BJ (cell line): ENCODE data around the gene SMIM29. TPM values are rescaled to one million over a fixed set of nuclear protein-coding genes. Genes with fewer than 3 reads are reported as not detected.
"Not testable (repeated sequence)": the region's sequence is repeated elsewhere in the genome, so short reads cannot be mapped to it uniquely, and the experiment has no call there.

Experiments
- CTCF ChIA-PET: fragments of 350-600 bp; formaldehyde crosslinking; extraction: SDS; loops from one replicate; lab custom pipeline; 2021; ENCODE audit warnings: antibody characterized with exemption, inconsistent platforms; lab: Yijun Ruan, JAX
- POLR2A ChIA-PET: fragments of 300-600 bp; sonication (Branson Sonifier 250); formaldehyde crosslinking; extraction: SDS; loops from one replicate; lab custom pipeline; 2021; ENCODE audit warnings: antibody characterized with exemption; lab: Charles Lee
- DNase-seq: peaks from one replicate; pipeline ENCODE4 v3.0.0-alpha.2; 2011; ENCODE audit warnings: low read depth
- H3K27me3 ChIP-seq: 2 replicates; pipeline ENCODE4 v1.6.0; 2011; ENCODE audit warnings: low read length; ENCODE audit not compliant: control insufficient read depth, insufficient read depth
- H3K36me3 ChIP-seq: 2 replicates; pipeline ENCODE4 v1.5.1; 2011; ENCODE audit warnings: low read length; ENCODE audit not compliant: control insufficient read depth, insufficient read depth
- H3K4me3 ChIP-seq: 2 replicates; pipeline ENCODE4 v1.5.1; 2011; ENCODE audit warnings: low read depth, mild to moderate bottlenecking, control low read depth, low read length
- polyA plus RNA-seq: library from polyadenylated mRNA; depleted of rRNA; stranded (reverse); fragments of >200 nt; gene quantifications from 2 replicates; pipeline ENCODE4 v1.2.3, GENCODE V29; 2011
- TF ChIP-seq, protein P1 (sequence below): IDR thresholded peaks from 2 replicates; pipeline ENCODE4 v1.5.1; 2011; ENCODE audit warnings: low read depth, mild to moderate bottlenecking, control low read depth, inconsistent platforms, low read length, moderate library complexity; ENCODE audit not compliant: insufficient read depth

SMIM29 gene
- polyA plus RNA-seq, 1 experiment: 29.5 TPM

DNA sequence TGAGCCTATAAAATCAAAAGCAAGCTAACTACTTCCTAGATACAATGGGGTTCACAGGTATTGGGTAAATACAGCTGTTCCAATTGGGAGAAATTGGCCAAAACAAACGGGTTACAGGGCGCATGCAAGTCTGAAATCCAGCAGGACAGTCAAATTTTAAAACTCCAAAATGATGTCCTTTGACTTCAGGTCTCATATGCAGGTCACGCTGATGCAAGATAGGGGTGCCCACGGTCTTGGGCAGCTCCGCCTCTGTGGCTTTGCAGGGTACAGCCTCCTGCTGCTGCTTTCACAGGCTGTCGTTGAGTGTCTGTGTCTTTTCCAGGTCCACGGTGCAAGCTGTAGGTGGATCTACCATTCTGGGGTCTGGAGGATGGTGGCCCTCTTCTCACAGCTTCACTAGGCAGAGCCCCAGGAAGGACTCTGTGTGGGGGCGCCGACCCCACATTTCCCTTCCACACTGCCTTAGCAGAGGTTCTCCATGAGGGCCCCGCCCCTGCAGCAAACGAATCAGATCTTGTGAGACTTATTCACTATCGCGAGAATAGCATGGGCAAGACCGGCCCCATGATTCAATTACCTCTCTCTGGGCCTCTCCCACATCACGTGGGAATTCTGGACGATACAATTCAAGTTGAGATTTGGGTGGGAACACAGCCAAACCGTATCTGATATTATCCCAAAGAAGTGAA lies 11.9 kb upstream of the SMIM29 start:
- TF ChIP-seq, protein P1, sequence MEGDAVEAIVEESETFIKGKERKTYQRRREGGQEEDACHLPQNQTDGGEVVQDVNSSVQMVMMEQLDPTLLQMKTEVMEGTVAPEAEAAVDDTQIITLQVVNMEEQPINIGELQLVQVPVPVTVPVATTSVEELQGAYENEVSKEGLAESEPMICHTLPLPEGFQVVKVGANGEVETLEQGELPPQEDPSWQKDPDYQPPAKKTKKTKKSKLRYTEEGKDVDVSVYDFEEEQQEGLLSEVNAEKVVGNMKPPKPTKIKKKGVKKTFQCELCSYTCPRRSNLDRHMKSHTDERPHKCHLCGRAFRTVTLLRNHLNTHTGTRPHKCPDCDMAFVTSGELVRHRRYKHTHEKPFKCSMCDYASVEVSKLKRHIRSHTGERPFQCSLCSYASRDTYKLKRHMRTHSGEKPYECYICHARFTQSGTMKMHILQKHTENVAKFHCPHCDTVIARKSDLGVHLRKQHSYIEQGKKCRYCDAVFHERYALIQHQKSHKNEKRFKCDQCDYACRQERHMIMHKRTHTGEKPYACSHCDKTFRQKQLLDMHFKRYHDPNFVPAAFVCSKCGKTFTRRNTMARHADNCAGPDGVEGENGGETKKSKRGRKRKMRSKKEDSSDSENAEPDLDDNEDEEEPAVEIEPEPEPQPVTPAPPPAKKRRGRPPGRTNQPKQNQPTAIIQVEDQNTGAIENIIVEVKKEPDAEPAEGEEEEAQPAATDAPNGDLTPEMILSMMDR: no peak
- CTCF ChIA-PET: interaction anchor here (1.6 kb wide), 1 partner anchor 11 kb away, joined by 6 read pairs; the partner anchor contains the start of gene SMIM29

DNA sequence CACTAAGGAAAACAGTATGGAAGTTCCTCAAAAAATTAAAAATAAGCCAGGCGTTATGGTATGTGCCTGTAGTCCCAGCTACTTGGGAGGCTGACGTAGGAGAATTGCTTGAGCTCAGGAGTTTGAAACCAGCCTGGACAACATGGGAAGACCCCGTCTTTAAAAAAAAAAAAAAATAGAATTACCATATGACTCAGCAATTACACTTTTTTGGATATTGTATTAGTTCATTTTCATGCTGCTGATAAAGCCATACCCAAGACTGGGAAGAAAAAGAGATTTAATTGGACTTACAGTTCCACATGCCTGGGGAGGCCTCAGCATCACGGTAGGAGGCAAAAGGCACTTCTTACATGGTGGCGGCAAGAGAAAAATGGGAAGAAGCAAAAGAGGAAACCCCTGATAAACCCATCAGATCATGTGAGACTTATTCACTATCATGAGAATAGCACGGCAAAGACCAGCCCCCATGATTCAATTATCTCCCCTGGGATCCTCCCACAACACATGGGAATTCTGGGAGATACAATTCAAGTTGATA lies 10.8 kb upstream of the SMIM29 start:
- no peak for DNase-seq
- Histone ChIP-seq H3K27me3 (no peaks in the 10 kb centered on the region), H3K36me3 (no peaks in the 10 kb centered on the region), H3K4me3 (no peak overlapping the region)
- POLR2A ChIA-PET: interaction anchor here (0.8 kb wide), 1 partner anchor 104 kb away, joined by 4 read pairs; no protein-coding TSS in a partner anchor
- CTCF ChIA-PET: interaction anchor here (1.6 kb wide), 1 partner anchor 10 kb away, joined by 6 read pairs; the partner anchor contains the start of gene SMIM29
- TF ChIP-seq, protein P1: no peak

More for the DNA sequence above, 11.9 kb upstream of the SMIM29 start:
- POLR2A ChIA-PET: no interaction called here
- no peak for DNase-seq
- Histone ChIP-seq H3K36me3 (no peaks in the 10 kb centered on the region), H3K27me3 (no peaks in the 10 kb centered on the region), H3K4me3 (no peak overlapping the region)

DNA sequence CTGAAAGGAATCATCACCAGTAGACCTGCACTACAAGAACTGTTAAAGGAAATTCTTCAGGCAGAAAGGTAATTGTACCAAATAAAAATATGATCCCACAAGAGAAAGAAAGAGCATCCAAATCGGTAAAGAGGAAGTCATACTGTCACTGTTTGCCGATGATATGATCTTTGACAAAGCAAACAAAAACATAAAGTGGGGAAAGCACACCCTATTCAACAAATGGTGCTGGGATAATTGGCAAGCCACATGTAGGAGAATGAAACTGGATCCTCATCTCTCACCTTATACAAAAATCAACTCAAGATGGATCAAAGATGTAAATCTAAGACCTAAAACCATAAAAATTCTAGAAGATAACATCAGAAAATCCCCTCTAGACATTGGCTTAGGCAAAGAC lies 3.6 kb upstream of the SMIM29 start:
- DNase-seq, POLR2A ChIA-PET, H3K27me3 ChIP-seq, H3K4me3 ChIP-seq, CTCF ChIA-PET, H3K36me3 ChIP-seq: not testable (repeated sequence)

DNA sequence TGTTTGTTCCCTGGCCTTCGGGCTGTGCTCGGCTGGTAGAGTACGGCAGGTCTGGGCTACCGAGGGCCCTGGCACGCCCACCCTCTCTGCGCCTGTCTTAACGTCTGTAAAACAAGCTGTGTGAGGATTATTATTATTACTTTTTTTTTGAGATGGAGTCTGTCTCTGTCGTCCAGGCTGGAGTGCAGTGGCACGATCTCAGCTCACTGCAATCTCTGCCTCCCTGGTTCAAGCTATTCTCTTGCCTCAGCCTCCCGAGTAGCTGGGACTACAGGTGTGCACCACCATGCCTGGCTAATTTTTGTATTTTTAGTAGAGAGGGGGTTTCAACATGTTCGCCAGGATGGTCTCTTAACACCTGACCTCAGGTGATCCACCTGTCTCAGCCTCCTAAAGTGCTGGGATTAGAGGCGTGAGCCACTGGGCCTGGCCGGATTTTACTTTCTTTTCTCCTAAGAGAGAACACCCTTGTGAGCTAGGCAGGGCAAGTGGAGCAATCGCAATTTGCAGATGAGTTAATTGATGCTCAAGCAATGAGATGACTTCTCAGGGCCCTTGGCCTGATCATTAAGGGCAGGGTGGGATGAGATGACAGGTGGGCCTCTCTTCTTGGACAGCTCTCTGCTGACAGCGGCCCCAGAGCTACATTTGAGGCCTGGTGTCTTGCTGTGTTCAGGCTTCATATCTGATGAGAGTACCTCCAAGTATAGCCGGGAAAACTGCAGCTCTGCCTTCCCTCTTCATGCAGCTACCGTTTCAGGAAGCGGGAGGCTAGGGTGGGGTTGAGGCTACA lies 859 bp upstream of the SMIM29 start:
- POLR2A ChIA-PET: no interaction called here
- CTCF ChIA-PET: interaction anchor here (0.6 to 2.5 kb wide), 30 partner anchors 9 to 360 kb away, joined by 3 to 22 read pairs (median 5); partner anchors contain the start of gene NUDT3
- Histone ChIP-seq H3K4me3 (peak overlapping the region; percentile 69), H3K27me3 (no peaks in the 10 kb centered on the region), H3K36me3 (no peaks in the 10 kb centered on the region; the same call in 1 of the 2 replicates)
- DNase-seq: no peak
- TF ChIP-seq, protein P1: no peak

DNA sequence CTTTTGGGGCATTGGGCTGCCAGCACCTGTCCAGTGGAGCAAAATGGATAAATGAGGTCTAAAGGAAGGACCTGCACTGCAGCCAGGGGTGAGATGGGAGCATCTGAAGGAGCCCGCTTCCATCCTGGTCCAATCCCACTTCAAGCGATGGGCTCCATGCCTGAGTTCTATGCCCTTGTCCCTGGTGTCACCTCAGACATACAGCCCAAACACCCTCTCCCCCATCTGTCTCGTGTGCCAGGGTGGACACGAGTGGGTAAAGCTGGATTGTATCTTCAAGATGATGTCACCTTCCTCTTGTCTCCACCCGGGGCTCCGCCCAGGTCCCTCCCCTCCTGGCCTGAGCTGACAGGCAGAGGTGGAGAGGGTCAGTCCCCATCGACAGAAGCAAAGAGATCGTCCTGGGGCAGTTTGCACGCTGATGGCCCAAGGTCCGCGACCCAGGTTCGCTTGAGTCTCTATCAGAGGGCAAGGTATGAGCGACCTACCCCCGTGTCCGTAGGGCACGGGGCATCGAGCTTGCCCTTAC lies 544 bp downstream of the SMIM29 start:
- Histone ChIP-seq H3K4me3 (peak overlapping the region; percentile 79), H3K36me3 (no peaks in the 10 kb centered on the region; the same call in none of the 2 replicates), H3K27me3 (no peaks in the 10 kb centered on the region)
- no peak for DNase-seq
- ChIA-PET CTCF (interaction anchor here (0.7 to 2.8 kb wide), 15 partner anchors 8 to 361 kb away, joined by 3 to 22 read pairs (median 4); partner anchors contain the start of genes HMGA1 and RPS10), POLR2A (no interaction called here)
- TF ChIP-seq, protein P1: no peak
